Measurements from ENCODE around the gene TTC28. TPM values are rescaled to one million over a fixed set of nuclear protein-coding genes. Genes with fewer than 3 reads are reported as not detected.

TTC28 gene
- total and polyA plus RNA-seq, 8 donors: 31.1 to 44.2 (median 41.4) TPM

GRCh38 chr22:28268171-28268570, 411.5 kb downstream of the TTC28 start:
- TF ChIP-seq CTCF (IDR thresholded peaks at IDR 0.05): no peak
- no peaks in the 10 kb centered on the region for H3K36me3 ChIP-seq
- no peaks in the 10 kb centered on the region for H3K27me3 ChIP-seq
- DNase-seq: no peak
- ATAC-seq: no peak
- no peak overlapping the region for H3K27ac ChIP-seq
- H3K4me1 ChIP-seq: no peaks in the 10 kb centered on the region
- no peaks in the 10 kb centered on the region for H3K9me3 ChIP-seq
- intact Hi-C loops (cut with DNase I): no loop called here
- H3K4me3 ChIP-seq: no peak overlapping the region

GRCh38 chr22:28260619-28261018, 419.0 kb downstream of the TTC28 start:
- H3K27me3 ChIP-seq: no peaks in the 10 kb centered on the region
- no peaks in the 10 kb centered on the region for H3K9me3 ChIP-seq
- H3K27ac ChIP-seq: no peak overlapping the region
- no peak for TF ChIP-seq CTCF (IDR thresholded peaks at IDR 0.05)
- no peaks in the 10 kb centered on the region for H3K4me1 ChIP-seq
- intact Hi-C loops (cut with DNase I): no loop called here
- ATAC-seq (no peak), DNase-seq (no peak)
- H3K4me3 ChIP-seq: no peak overlapping the region
- H3K36me3 ChIP-seq: no peaks in the 10 kb centered on the region

GRCh38 chr22:28259774-28260312, 419.8 kb downstream of the TTC28 start:
- intact Hi-C loops (cut with DNase I): loop anchor here in 1 of 2 donors (10.0 kb wide), 1 partner anchor 175 kb away; no protein-coding TSS in a partner anchor
- TF ChIP-seq CTCF (IDR thresholded peaks at IDR 0.05): no peak

GRCh38 chr22:28254396-28254795, 425.2 kb downstream of the TTC28 start:
- intact Hi-C loops (cut with DNase I): loop anchor here in 1 of 2 donors (10.0 kb wide), 1 partner anchor 180 kb away; no protein-coding TSS in a partner anchor

More at GRCh38 chr22:28259774-28260312, 419.8 kb downstream of the TTC28 start:
- H3K4me1 ChIP-seq: no peaks in the 10 kb centered on the region
- DNase-seq (no peak), ATAC-seq (no peak)
- H3K9me3 ChIP-seq: no peaks in the 10 kb centered on the region
- H3K4me3 ChIP-seq: no peak overlapping the region
- H3K36me3 ChIP-seq: no peaks in the 10 kb centered on the region
- no peak overlapping the region for H3K27ac ChIP-seq
- no peaks in the 10 kb centered on the region for H3K27me3 ChIP-seq

GRCh38 chr22:28252539-28252938, 427.1 kb downstream of the TTC28 start:
- no peak overlapping the region for H3K27ac ChIP-seq
- TF ChIP-seq CTCF (IDR thresholded peaks at IDR 0.05): no peak
- no peaks in the 10 kb centered on the region for H3K27me3 ChIP-seq
- intact Hi-C loops (cut with DNase I): loop anchor here in 1 of 2 donors (10.0 kb wide), 1 partner anchor 182 kb away; no protein-coding TSS in a partner anchor
- H3K9me3 ChIP-seq: no peaks in the 10 kb centered on the region
- no peak overlapping the region for H3K4me3 ChIP-seq
- no peak for ATAC-seq
- no peaks in the 10 kb centered on the region for H3K4me1 ChIP-seq
- no peak for DNase-seq
- no peaks in the 10 kb centered on the region for H3K36me3 ChIP-seq

More at GRCh38 chr22:28254396-28254795, 425.2 kb downstream of the TTC28 start:
- H3K36me3 ChIP-seq: no peaks in the 10 kb centered on the region
- no peaks in the 10 kb centered on the region for H3K27me3 ChIP-seq
- no peak for TF ChIP-seq CTCF (IDR thresholded peaks at IDR 0.05)
- ATAC-seq (peak; percentile 46), DNase-seq (no peak)
- no peaks in the 10 kb centered on the region for H3K4me1 ChIP-seq
- H3K27ac ChIP-seq: no peak overlapping the region
- no peak overlapping the region for H3K4me3 ChIP-seq
- H3K9me3 ChIP-seq: no peaks in the 10 kb centered on the region

All from left lung (tissue), 10 donors.